H9 (cell line): ENCODE measurements around the gene LEF1. TPM values are rescaled to one million over a fixed set of nuclear protein-coding genes. Genes with fewer than 3 reads are reported as not detected.

Experiments
- DNase-seq: peaks from one replicate; pipeline ENCODE4 v3.0.0-alpha.2; 2017
- H2AFZ ChIP-seq: one replicate; pipeline ENCODE4 v1.6.1; 2013; ENCODE audit warnings: mild to moderate bottlenecking, low read length, control low read depth, moderate library complexity
- H2AK5ac ChIP-seq: 2 replicates; pipeline ENCODE4 v1.6.1; 2013; ENCODE audit warnings: low read length, control low read depth, mixed read lengths; ENCODE audit not compliant: insufficient read length
- H2BK120ac ChIP-seq: one replicate; pipeline ENCODE4 v1.6.1; 2013; ENCODE audit warnings: low read depth, mild to moderate bottlenecking, low read length, control low read depth, inconsistent platforms; ENCODE audit not compliant: poor library complexity, severe bottlenecking
- H2BK12ac ChIP-seq: 2 replicates; pipeline ENCODE4 v1.6.1; 2013; ENCODE audit warnings: low read length, control low read depth, mixed read lengths, low read depth; ENCODE audit not compliant: insufficient read length
- H2BK15ac ChIP-seq: 2 replicates; pipeline ENCODE4 v1.6.1; 2013; ENCODE audit warnings: low read depth, low read length, control low read depth
- H2BK20ac ChIP-seq: one replicate; pipeline ENCODE4 v1.6.1; 2013; ENCODE audit warnings: low read depth, mild to moderate bottlenecking, low read length, control low read depth, inconsistent platforms; ENCODE audit not compliant: poor library complexity, severe bottlenecking
- H2BK5ac ChIP-seq: 2 replicates; pipeline ENCODE4 v1.6.1; 2013; ENCODE audit warnings: low read length, control low read depth, mixed read lengths; ENCODE audit not compliant: insufficient read length
- H3K14ac ChIP-seq: 2 replicates; pipeline ENCODE4 v1.6.1; 2013; ENCODE audit warnings: low read length, control low read depth; ENCODE audit not compliant: insufficient read depth
- H3K18ac ChIP-seq: 2 replicates; pipeline ENCODE4 v1.6.1; 2013; ENCODE audit warnings: low read depth, mild to moderate bottlenecking, mixed read lengths, low read length, control low read depth; ENCODE audit not compliant: insufficient read length
- H3K23ac ChIP-seq: 2 replicates; pipeline ENCODE4 v1.6.1; 2013; ENCODE audit warnings: low read length, control low read depth, mixed read lengths, low read depth; ENCODE audit not compliant: insufficient read length
- H3K23me2 ChIP-seq: 2 replicates; pipeline ENCODE4 v1.6.1; 2013; ENCODE audit warnings: low read depth, mild to moderate bottlenecking, mixed read lengths, low read length, control low read depth; ENCODE audit not compliant: insufficient read length, poor library complexity, severe bottlenecking
- H3K27ac ChIP-seq: 2 replicates; pipeline ENCODE4 v1.5.1; 2013; ENCODE audit warnings: low read length, control low read depth, mixed read lengths, low read depth; ENCODE audit not compliant: insufficient read length
- H3K27me3 ChIP-seq: 2 replicates; pipeline ENCODE4 v1.6.1; 2013; ENCODE audit warnings: low read length, control low read depth, inconsistent platforms; ENCODE audit not compliant: insufficient read depth
- H3K4ac ChIP-seq: 2 replicates; pipeline ENCODE4 v1.6.1; 2013; ENCODE audit warnings: low read depth, mild to moderate bottlenecking, control low read depth, inconsistent platforms, low read length, moderate library complexity
- H3K4me1 ChIP-seq: 2 replicates; pipeline ENCODE4 v1.6.1; 2013; ENCODE audit warnings: low read length, control low read depth, inconsistent platforms; ENCODE audit not compliant: insufficient read depth
- H3K4me2 ChIP-seq: 2 replicates; pipeline ENCODE4 v1.6.1; 2013; ENCODE audit warnings: low read length, control low read depth, mixed read lengths; ENCODE audit not compliant: insufficient read length, insufficient read depth
- H3K56ac ChIP-seq: 2 replicates; pipeline ENCODE4 v1.6.1; 2013; ENCODE audit warnings: low read depth, mild to moderate bottlenecking, mixed read lengths, low read length, control low read depth; ENCODE audit not compliant: insufficient read length
- H3K79me1 ChIP-seq: 2 replicates; pipeline ENCODE4 v1.6.1; 2013; ENCODE audit warnings: low read depth, mild to moderate bottlenecking, moderate library complexity, low read length, control low read depth, inconsistent platforms; ENCODE audit not compliant: insufficient read depth, poor library complexity, severe bottlenecking
- H3K79me2 ChIP-seq: 2 replicates; pipeline ENCODE4 v1.6.1; 2013; ENCODE audit warnings: low read length, control low read depth, inconsistent platforms; ENCODE audit not compliant: insufficient read depth
- H3K9ac ChIP-seq: 2 replicates; pipeline ENCODE4 v1.6.1; 2013; ENCODE audit warnings: low read length, control low read depth, mixed read lengths; ENCODE audit not compliant: insufficient read length; ENCODE audit errors: extremely low read depth
- H3K9me3 ChIP-seq: one replicate; pipeline ENCODE4 v1.6.1; 2013; ENCODE audit warnings: low read depth, low read length, inconsistent platforms; ENCODE audit not compliant: control insufficient read depth
- H3T11ph ChIP-seq: one replicate; pipeline ENCODE4 v1.6.1; 2013; ENCODE audit warnings: mild to moderate bottlenecking, low read length, control low read depth, inconsistent platforms
- H4K20me1 ChIP-seq: one replicate; pipeline ENCODE4 v1.6.1; 2013; ENCODE audit not compliant: control insufficient read depth, insufficient read length, insufficient read depth
- H4K5ac ChIP-seq: 2 replicates; pipeline ENCODE4 v1.6.1; 2013; ENCODE audit warnings: low read depth, mild to moderate bottlenecking, mixed read lengths, low read length, control low read depth; ENCODE audit not compliant: insufficient read length
- H4K8ac ChIP-seq: replicated peaks from 2 replicates; pipeline ENCODE4 v1.6.1; 2013; ENCODE audit warnings: low read length, control low read depth, mixed read lengths, low read depth; ENCODE audit not compliant: insufficient read length
- H4K91ac ChIP-seq: 2 replicates; pipeline ENCODE4 v1.6.1; 2013; ENCODE audit warnings: low read depth, mild to moderate bottlenecking, moderate library complexity, mixed read lengths, low read length, control low read depth; ENCODE audit not compliant: insufficient read length
- H3K27ac Mint-ChIP-seq, 3 experiments: 2 replicates in 2 of 3; 3 replicates in 1 of 3; pipeline ENCODE4 v1.8.0; 2020 to 2021; ENCODE audit warnings: mixed read lengths in 3 of 3, mild to moderate bottlenecking in 1 of 3, moderate library complexity in 1 of 3
- H3K27me3 Mint-ChIP-seq: 2 replicates; pipeline ENCODE4 v1.8.0; 2021; ENCODE audit warnings: low read depth, mild to moderate bottlenecking, moderate library complexity, mixed read lengths
- H3K36me3 Mint-ChIP-seq, 3 experiments: 2 replicates in 2 of 3; 3 replicates in 1 of 3; pipeline ENCODE4 v1.8.0; 2020 to 2021; ENCODE audit warnings: low read depth in 3 of 3, mixed read lengths in 3 of 3; ENCODE audit not compliant: insufficient read depth in 1 of 3
- H3K4me1 Mint-ChIP-seq, 2 experiments: 2 replicates each; pipeline ENCODE4 v1.8.0; 2020; ENCODE audit warnings: mixed read lengths in 2 of 2
- H3K4me3 Mint-ChIP-seq, 2 experiments: 2 replicates in 1 of 2; 3 replicates in 1 of 2; pipeline ENCODE4 v1.8.0; 2020 to 2021; ENCODE audit warnings: mild to moderate bottlenecking in 2 of 2, mixed read lengths in 2 of 2, moderate library complexity in 1 of 2
- H3K9me3 Mint-ChIP-seq, 2 experiments: 2 replicates in 1 of 2; 3 replicates in 1 of 2; pipeline ENCODE4 v1.8.0; 2020; ENCODE audit warnings: mild to moderate bottlenecking in 2 of 2, mixed read lengths in 2 of 2, moderate library complexity in 1 of 2
- WGBS: extraction: QIAGEN DNeasy Blood & Tissue Kit; methylation state at CpG from one replicate; pipeline ENCODE4 v1.1.7; 2013; ENCODE audit warnings: missing lambda C conversion rate, low lambda C conversion rate, mixed read lengths; ENCODE audit not compliant: insufficient read length; ENCODE audit errors: extremely low coverage; 5-methylcytosine and 5-hydroxymethylcytosine counted together
- total RNA-seq: library from RNA; stranded (reverse); gene quantifications from 2 replicates; pipeline ENCODE4 v1.2.1, GENCODE V29; 2021
- TF ChIP-seq, protein P1 (sequence below): fragments of 200-600 bp; sonication (generic); conservative IDR thresholded peaks from 3 replicates; pipeline ENCODE4 v1.8.0; 2021; ENCODE audit warnings: antibody characterized with exemption, mild to moderate bottlenecking

The LEF1 gene
- total RNA-seq, 1 experiment from 2014 or later = 2.5 TPM

DNA sequence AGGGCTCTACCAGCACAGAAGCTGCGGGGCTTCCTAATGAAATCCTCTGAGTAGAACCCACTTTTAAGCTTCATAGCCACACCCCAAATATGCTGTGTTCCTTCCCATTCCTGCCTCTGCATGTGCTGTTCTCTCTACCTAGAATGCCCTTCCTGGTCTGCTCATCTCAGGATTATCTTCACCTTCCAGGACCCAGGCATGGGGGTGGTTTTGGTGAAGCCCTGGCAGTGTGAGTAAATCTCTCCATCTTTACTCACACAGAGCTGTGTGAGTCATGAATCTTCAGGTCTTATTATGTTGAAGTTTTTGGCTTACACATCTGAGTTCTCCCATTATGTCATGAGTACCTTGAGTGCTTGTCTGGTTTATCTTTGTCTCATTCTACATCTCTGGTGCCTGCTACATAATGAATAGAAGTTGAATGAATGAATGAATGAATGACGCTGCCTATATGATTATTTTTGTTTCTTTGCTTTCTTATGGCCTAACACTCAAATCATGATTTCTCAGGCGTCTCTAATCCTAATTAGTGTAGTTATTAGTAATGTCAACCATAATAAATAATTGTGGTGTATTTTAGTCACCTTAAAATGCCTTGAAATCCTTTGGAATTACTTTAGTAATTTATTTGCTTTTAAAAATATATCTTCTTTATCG lies 137.2 kb downstream of the LEF1 start:
- no peaks in the 10 kb centered on the region for H3K23me2 ChIP-seq
- H3K27ac ChIP-seq = no peak overlapping the region
- H2BK5ac ChIP-seq = no peak overlapping the region
- H3K79me2 ChIP-seq = no peaks in the 10 kb centered on the region
- H4K8ac ChIP-seq = no peak overlapping the region
- no peak overlapping the region for H2AK5ac ChIP-seq
- Mint-ChIP-seq H3K9me3 (no peaks in the 10 kb centered on the region), H3K4me1 (peaks cover 2 to 6% of the 10 kb centered on the region in 2 experiments; a peak in 1 of 4 replicates), H3K27ac (no peak overlapping the region), H3K4me3 (no peak overlapping the region), H3K27me3 (no peaks in the 10 kb centered on the region), H3K36me3 (peaks cover 19 to 56% (median 54%) of the 10 kb centered on the region in 3 experiments)
- no peak overlapping the region for H2BK12ac ChIP-seq
- H3K27me3 ChIP-seq = no peaks in the 10 kb centered on the region
- no peaks in the 10 kb centered on the region for H3K9me3 ChIP-seq
- H2BK120ac ChIP-seq = no peak overlapping the region
- no peak overlapping the region for H3K9ac ChIP-seq
- H2BK20ac ChIP-seq = no peak overlapping the region
- H3K23ac ChIP-seq = no peak overlapping the region
- H3T11ph ChIP-seq = no peak overlapping the region
- H3K14ac ChIP-seq = no peak overlapping the region
- H3K79me1 ChIP-seq = no peaks in the 10 kb centered on the region
- H4K91ac ChIP-seq = no peak overlapping the region
- H4K20me1 ChIP-seq = no peaks in the 10 kb centered on the region
- no peak for DNase-seq
- H3K18ac ChIP-seq = no peak overlapping the region
- H3K56ac ChIP-seq = no peak overlapping the region
- no peaks in the 10 kb centered on the region for H3K4me1 ChIP-seq
- H4K5ac ChIP-seq = no peak overlapping the region
- H3K4me2 ChIP-seq = no peak overlapping the region
- no peak overlapping the region for H2BK15ac ChIP-seq
- TF ChIP-seq, protein P1, sequence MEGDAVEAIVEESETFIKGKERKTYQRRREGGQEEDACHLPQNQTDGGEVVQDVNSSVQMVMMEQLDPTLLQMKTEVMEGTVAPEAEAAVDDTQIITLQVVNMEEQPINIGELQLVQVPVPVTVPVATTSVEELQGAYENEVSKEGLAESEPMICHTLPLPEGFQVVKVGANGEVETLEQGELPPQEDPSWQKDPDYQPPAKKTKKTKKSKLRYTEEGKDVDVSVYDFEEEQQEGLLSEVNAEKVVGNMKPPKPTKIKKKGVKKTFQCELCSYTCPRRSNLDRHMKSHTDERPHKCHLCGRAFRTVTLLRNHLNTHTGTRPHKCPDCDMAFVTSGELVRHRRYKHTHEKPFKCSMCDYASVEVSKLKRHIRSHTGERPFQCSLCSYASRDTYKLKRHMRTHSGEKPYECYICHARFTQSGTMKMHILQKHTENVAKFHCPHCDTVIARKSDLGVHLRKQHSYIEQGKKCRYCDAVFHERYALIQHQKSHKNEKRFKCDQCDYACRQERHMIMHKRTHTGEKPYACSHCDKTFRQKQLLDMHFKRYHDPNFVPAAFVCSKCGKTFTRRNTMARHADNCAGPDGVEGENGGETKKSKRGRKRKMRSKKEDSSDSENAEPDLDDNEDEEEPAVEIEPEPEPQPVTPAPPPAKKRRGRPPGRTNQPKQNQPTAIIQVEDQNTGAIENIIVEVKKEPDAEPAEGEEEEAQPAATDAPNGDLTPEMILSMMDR = no peak
- no CpG with 5 or more reads among the region's 4 CpGs for WGBS
- H2AFZ ChIP-seq = no peak overlapping the region
- H3K4ac ChIP-seq = no peak overlapping the region
